A172 (cell line): ENCODE measurements around the gene SPHK2. TPM values are rescaled to one million over a fixed set of nuclear protein-coding genes. Genes with fewer than 3 reads are reported as not detected.
A peak's percentile ranks its signal among the peaks of the same experiment; 100 is the strongest.
"Not testable (repeated sequence)": the region's sequence is repeated elsewhere in the genome, so short reads cannot be mapped to it uniquely, and the experiment has no call there.

Experiments used
- DNase-seq: peaks from one replicate; pipeline ENCODE4 v3.0.0-alpha.2; 2015; ENCODE audit warnings: low spot score
- total RNA-seq: library from RNA; depleted of rRNA; stranded (reverse); fragments of >200 nt; shearing (Covaris generic); gene quantifications from 2 replicates; pipeline ENCODE4 v1.2.3, GENCODE V29; 2014

SPHK2 gene
- total RNA-seq, 1 experiment from 2014 or later: 7.6 TPM

DNA sequence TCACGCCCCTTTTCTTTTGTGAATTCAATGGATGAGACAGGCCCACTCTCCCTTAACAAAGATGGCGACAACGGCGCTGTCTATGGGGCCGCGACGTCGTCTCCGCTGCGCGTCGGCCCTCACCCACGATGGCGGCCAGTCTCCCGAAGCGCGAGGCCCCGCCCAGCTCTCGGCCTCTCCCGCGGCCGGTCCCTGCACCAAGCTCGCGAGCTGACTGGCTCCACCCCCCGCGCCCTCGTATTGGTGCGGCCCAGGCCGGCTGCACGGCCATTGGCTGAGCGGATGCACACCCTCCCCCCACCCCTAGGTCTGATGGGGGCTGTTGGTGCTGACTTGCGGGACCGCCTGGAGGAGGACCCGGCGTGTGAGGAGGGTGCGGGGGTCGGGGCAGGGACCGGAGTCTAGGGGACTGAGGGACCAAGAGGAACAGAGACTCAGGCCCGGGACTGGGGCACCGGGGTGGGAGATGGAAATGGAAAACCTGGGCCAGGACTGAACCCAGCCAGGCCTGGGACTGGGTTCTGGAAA is 4.8 kb downstream of the SPHK2 start:
- peak; percentile 76 for DNase-seq

DNA sequence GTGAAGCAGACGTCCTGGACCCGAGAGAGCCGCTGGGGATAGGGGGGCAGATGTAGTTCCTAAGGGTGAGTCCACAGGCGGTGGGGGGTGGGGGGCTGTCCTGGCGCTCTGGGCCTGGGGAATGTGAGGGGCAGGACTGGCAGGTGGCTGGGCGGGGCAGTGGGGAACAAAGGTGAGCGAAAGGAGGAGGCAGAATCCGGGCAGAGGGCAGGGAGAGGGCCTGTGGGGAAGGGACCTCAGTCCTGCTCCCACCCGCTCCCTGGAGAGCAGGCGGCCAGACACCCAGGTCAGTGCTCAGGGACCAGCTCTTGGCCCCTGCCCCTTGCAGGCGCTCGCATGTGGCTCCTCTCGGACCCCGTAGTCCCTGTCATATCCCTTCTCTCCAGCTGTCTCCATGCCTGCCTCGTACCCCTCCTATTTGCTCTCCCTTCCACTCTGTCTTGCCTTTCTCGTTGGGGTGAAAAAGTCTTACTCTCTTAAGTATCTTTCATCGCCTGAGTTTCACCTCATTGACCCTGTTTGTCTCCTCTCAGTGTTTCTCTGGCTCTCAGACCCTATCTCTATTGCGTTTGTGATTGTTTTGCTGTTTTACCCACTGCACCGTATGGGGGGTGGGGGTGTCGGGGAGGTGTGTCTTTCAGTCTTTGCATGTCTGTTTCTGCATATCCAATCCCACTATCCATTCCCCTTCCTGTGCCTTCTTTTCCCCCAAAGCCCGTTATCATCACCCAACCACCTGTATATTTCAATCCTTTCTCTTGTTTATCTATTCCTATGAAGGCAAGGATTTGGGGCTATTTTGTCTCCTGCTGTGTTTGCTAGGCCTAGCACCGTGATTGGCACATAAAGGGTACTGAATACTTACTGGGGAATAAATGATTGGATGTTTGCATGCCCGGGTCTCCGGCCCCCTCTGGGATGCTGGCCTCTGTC is 5.8 kb downstream of the SPHK2 start:
- no peak for DNase-seq

DNA sequence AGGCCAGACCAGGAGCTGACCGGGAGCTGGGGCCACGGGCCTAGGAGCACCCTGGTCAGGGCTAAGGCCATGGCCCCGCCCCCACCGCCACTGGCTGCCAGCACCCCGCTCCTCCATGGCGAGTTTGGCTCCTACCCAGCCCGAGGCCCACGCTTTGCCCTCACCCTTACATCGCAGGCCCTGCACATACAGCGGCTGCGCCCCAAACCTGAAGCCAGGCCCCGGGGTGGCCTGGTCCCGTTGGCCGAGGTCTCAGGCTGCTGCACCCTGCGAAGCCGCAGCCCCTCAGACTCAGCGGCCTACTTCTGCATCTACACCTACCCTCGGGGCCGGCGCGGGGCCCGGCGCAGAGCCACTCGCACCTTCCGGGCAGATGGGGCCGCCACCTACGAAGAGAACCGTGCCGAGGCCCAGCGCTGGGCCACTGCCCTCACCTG is 6.6 kb downstream of the SPHK2 start:
- DNase-seq: no peak

DNA sequence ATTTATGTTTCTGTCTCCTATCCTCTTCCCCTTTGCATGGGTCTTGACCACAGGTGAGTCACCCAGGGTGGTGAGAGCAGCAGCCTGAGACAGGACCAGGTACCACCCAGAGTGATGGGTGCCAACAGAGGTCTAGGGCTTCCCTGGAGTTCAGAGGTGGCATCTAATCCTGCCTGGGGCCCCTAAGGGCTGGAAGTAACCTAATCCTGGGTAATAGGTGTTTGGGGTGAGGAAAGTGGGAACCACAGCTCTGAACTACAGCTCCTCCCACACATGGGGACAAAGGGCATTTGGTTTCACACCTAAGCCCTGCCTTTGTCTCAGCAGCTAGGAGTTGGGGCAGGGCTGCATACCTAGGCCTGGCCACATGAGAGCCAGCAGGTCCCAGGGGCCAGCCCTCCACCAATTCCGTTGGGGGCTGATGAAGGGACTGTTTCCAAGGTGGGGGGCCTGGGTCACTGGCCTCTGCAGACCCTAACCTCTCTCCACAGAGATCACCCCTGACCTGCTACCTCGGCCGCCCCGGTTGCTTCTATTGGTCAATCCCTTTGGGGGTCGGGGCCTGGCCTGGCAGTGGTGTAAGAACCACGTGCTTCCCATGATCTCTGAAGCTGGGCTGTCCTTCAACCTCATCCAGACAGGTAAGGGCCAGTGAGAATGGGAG is 8.0 kb downstream of the SPHK2 start:
- DNase-seq: no peak

DNA sequence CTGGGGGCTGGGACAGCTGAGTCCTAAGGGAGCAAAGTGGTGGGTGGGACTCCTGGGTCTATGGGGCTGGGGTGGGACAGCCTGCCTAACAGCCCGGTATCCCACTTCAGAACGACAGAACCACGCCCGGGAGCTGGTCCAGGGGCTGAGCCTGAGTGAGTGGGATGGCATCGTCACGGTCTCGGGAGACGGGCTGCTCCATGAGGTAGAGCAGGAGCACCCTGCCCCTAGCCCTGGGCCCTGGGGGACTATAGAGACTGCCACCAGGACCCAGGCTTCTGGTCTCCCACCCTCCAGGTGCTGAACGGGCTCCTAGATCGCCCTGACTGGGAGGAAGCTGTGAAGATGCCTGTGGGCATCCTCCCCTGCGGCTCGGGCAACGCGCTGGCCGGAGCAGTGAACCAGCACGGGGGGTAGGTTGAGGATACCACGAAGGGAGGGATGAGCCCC is 8.6 kb downstream of the SPHK2 start:
- no peak for DNase-seq

DNA sequence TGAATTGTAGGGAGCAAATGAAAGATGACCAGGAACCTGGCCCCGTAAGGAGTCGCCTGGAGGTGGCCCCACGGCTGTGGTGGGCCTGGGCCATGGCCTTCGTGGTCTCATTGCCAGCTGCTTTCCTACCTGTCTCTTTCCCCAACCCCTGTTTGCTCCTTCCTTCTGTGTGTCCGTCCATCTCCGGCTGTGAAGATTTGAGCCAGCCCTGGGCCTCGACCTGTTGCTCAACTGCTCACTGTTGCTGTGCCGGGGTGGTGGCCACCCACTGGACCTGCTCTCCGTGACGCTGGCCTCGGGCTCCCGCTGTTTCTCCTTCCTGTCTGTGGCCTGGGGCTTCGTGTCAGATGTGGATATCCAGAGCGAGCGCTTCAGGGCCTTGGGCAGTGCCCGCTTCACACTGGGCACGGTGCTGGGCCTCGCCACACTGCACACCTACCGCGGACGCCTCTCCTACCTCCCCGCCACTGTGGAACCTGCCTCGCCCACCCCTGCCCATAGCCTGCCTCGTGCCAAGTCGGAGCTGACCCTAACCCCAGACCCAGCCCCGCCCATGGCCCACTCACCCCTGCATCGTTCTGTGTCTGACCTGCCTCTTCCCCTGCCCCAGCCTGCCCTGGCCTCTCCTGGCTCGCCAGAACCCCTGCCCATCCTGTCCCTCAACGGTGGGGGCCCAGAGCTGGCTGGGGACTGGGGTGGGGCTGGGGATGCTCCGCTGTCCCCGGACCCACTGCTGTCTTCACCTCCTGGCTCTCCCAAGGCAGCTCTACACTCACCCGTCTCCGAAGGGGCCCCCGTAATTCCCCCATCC is 9.4 kb downstream of the SPHK2 start:
- no peak for DNase-seq

DNA sequence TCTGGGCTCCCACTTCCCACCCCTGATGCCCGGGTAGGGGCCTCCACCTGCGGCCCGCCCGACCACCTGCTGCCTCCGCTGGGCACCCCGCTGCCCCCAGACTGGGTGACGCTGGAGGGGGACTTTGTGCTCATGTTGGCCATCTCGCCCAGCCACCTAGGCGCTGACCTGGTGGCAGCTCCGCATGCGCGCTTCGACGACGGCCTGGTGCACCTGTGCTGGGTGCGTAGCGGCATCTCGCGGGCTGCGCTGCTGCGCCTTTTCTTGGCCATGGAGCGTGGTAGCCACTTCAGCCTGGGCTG is 9.9 kb downstream of the SPHK2 start:
- DNase-seq: no peak

DNA sequence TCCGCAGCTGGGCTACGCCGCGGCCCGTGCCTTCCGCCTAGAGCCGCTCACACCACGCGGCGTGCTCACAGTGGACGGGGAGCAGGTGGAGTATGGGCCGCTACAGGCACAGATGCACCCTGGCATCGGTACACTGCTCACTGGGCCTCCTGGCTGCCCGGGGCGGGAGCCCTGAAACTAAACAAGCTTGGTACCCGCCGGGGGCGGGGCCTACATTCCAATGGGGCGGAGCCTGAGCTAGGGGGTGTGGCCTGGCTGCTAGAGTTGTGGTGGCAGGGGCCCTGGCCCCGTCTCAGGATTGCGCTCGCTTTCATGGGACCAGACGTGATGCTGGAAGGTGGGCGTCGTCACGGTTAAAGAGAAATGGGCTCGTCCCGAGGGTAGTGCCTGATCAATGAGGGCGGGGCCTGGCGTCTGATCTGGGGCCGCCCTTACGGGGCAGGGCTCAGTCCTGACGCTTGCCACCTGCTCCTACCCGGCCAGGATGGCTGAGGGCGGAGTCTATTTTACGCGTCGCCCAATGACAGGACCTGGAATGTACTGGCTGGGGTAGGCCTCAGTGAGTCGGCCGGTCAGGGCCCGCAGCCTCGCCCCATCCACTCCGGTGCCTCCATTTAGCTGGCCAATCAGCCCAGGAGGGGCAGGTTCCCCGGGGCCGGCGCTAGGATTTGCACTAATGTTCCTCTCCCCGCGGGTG is 10.4 kb downstream of the SPHK2 start:
- no peak for DNase-seq

DNA sequence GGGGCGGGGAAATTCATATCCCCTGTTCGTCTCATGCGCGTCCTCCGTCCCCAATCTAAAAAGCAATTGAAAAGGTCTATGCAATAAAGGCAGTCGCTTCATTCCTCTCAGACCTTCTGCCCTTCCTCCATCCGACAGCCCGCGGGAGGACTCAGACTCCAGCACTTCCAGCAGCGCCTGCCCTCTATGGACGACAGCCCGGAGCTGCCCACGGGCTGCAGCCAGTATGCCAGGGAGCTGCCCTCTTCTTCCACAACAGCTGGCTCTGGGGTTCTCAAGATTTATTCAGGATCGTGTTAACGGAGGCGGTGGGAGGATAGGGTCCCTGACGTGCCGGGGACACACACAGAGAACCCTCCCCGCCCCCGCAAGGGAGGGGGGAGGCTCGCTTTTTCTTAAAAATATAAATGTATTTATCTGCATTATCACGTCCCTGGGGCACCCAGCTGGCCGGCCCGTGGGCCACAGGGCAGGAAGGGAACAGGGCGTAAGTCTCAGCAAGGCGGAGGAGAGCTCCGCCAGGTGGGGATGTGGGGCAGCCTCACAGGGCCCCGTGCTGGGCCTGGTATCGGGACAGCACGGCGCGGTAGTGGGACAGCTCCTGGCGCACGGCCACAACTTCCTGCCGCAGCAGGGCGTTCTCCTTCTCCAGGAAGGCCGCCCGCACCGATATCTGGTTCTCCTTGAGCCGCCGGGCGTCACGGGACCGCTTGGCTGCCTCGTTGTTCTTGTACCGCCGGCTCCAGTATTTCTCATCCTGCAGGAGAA is 11.2 kb downstream of the SPHK2 start:
- no peak for DNase-seq

DNA sequence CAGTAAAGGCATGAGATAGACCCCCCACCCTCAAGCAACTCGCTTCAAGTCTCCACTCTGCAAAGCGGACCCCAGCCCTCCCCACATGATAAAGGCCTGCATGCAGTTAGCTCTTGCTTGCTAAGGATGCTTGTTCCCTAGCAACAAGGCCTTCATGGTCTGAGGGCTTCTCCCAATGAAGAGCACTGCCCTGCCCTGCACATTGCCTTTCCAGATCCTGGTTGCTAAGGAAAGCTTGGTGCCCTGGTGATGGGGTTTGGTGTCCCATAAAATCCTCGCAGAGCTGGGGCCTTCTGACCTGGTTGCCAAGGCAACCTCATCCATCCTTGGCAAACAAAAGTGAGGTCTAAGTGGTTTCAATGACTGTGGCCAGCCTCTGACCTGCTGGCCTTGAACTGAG is 11.9 kb downstream of the SPHK2 start:
- no peak for DNase-seq

DNA sequence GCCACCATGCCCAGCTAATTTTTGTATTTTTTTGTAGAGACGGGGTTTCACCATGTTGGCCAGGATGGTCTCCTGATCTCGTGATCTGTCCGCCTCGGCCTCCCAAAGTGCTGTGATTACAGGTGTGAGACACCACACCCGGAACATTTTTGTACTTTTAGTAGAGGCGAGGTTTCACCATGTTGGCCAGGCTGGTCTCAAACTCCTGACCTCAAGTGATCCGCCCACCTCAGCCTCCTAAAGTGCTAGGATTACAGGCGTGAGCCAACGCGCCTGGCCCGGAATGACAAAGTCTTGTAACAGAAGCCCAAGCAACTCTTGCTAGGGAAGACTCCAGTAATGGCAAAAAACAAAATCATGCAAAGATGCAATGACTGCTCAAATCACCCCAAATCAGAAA is 13.0 kb downstream of the SPHK2 start:
- not testable (repeated sequence) for DNase-seq

DNA sequence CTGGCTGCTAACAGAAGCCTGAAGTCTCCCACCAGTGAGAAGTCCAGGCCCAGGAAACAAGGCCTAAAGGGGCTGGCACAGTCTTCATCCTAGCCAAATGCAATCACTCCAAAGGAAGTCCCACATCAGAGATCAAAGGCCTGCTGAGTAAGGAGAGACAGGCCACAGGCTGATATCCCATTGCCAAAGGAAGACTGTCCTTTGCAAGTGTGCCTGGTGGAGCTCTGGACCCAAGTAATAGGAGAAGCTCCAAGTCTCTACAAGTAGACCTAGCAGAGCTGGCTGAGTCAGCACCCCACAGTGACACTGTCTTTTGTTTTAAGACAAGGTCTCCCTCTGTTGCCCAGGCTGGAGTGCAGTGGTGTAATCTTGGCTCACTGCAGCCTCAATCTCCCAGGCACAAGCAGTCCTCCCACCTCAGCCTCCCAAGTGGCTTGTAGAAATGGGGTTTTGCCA is 13.4 kb downstream of the SPHK2 start:
- no peak for DNase-seq

DNA sequence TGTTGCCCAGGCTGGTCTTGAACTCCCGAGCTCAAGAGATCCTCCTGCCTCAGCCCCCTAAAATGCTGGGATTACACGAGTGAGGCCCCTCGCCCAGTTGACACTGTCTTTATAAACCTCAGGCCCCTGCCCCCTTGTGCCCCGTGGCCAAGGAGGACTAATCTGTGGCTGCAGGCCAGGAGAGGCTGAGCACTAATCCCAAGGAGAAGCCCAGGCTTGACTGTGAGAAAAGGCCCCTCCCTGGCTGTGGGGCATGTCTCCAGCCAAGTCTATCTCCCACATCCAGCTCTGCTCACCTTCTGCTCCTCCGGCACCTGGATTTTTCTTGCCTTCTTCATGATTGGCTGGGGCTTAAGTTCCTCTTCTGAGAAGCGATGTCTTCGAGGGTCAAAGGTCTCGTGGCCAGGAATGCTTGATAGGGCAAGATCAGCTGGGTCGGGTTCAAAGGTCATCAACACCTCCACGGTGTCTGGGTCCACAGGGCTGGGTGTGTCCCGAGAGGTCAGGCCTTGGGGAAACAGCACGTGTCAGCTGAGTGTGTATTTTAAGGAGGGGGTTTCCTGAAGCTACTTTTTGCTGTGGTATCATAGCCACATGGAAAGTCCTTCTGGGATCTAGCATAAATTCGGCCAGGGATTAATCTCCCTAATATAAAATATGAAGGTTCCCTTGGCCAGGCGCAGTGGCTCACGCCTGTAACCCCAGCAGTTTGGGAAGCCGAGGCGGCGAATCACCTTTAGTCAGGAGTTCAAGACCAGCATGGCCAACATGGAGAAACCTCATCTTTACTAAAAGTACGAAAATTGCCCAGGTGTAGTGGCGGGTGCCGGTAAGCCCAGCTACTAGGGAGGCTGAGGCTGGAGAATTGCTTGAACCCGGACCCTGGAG is 14.1 kb downstream of the SPHK2 start:
- DNase-seq: no peak

DNA sequence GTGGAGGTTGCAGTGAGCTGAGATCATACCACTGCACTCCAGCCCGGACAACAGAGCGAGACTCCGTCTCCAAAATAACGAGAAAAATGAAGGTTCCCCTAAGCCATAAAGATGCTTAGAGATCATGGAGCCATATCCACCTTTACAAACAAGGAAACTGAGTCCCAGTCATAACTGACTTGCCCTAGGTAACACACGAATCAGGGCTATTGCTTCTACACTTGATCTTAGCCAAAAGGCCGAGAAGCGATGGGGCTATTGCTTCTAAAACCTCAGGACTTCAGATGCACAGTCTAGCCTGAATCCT is 14.7 kb downstream of the SPHK2 start:
- DNase-seq: no peak

DNA sequence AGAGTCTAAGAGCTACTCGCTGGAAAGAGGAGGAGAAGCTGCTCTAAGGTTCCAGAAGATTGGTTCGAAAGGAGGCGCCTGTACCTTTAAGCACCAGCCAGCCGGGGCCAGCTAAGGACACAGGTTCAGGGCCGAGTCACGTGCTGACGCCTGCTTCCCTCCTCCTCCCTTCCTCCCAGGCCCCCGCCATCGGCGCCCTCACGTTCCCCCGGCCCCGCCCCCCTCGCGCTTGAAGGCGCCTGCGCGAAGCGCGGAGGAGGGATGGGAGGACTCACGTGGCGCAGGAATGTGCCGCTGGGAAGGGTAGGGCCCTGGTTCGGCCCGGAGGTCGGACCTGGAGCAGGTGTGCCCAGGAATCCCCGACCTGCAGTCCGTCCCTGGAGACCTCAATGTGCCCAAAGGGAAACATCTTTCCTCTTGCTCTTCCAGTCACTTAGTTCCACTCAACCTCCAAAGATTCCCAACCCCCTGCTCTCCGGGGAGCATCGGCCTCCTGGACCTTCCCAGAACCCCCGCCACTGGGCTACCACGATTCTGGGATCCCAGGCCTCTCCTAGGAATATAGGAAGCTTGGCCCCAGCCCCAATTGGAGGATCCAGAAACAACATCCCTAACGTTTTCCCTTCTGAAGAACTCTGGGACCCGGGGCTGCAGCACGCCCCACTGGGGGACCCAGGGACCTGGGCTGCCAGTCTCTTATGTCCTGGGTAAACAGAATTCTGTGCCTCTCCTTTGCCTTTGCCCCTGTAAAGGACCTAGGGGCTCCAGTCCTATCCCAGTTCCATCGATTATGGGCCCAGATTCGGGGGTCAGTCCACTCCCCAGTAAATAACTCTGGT is 15.3 kb downstream of the SPHK2 start:
- peak; percentile 87 for DNase-seq

DNA sequence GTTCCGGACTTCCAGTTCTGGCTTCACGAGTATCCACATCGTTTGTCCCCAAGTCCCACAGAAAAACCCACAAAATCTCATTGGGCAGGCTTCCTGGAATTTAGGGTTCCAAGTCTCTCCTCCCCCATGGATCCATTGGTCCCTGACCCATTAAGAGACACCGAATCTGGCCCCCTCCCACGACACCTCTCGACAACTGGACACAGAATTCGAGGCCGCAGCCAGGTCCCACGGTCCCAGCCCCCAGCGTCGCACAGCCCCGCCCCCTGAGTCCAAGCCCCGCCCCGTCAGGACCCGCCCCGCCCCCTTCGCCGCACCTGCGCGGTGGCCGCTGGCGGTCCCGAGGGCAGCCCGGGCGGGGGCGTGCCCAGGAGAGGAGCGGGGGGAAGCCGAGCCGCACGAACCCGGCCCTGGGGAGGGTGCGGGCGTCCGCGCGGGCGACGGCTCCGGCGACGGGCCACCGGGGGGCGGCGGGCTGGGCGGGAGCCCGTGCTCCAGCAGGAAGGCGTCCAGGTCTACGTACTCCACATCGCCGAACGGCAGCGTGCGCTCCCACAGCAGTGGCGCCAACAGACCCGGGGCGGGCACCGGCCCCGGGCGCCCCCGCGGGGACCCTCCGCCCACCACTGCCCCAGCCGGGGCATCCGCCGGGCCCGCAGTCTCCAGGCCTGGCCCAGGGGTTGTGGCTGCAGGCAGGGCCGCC is 16.1 kb downstream of the SPHK2 start:
- no peak for DNase-seq

DNA sequence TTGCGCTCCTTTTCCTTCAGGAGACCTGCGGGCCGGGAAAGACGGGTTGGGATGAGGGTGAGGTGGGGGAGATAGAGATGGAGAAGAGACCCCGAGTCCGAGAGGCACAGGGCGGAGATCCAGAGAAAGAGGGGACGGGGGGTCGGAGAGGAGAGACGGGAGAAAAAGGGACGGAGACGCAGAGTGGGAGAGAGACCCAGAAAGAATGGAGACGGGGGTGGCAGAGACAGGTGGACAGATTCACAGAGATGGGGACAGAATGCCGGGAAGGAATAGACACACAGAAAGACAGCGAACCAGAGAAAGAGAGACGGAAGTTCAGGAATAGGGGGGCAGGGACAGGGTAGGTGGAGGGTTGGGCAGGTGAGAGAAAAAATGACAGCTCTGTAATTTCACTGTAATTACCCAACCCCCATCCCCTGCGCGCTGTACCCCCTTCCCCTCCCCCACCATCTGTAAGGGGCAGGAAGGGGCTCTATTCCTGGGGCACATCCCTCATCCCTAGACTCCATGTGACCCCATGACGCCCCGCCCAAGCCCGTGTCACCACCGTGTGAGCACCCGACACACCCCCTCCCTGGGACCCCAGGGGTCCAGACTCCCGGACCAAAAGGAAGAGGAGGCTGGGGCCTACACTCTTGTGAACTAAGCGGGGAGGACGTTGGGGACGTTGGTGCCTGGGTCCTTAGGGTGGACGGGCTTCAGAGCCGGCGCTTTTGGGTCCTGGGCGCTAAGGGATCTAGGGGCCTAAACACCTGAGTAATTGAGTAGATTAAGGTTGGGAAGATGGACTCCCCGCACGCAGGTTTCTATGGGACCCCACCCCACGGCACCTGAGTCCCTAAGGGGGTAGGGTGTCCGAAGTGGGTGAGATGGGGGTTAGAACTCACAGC is 16.9 kb downstream of the SPHK2 start:
- DNase-seq: no peak
